HG03095 (cell line): ENCODE data around the gene SERINC5.
A peak's percentile ranks its signal among the peaks of the same experiment; 100 is the strongest.
"Not testable (repeated sequence)": the region's sequence is repeated elsewhere in the genome, so short reads cannot be mapped to it uniquely, and the experiment has no call there.

Source experiments
- ATAC-seq: cut with Tn5 transposase; IDR thresholded peaks from one replicate; pipeline ENCODE4 v1.9.1; 2021; ENCODE audit warnings: moderate library complexity; ENCODE audit not compliant: unreplicated experiment

The SERINC5 gene

DNA sequence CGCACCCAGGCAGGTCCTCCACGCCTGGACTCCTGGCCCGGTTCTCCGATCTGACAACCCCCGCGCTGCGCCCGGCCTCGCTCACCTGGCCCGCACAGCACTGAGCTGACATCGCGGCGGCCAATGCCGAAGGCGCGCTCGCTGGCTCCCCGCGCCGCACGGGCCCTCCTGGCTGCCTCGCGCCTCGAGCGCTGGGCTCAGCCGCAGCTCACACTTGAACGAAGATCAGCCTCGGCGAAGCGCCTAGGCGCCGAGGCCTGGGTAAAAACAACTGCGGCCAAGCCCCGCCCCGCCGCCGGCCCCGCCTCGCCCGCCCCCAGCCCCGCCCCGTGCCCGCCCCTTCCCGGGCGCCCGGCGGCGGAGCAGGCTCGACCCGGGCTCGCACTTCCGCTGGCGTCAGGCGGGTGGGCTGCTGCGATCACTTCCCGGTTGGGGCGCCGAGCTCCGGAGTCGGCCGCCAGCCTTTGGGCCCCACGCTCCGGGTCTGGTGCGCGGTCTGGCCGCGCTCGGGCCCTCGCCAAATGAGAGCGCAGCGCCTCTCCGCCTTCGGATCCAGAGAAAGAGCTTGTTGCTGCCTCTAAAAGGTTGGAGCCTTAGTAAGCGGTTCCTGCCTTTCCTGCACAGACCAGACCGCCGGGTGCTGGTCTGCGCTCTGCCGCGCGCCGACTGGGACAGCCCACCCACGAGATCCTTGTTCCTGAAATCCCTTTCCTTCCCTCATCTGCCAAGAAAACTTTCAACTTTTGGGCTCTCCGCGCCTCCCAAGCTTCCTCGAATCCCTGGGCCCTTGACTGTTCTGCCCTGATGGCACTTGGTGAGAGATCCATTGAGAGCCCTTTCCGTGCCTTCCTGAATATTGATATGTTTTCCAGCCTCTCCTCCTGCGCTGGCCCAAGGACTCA, at the start of gene SERINC5:
Gene SERINC5, minus strand, starts transcription at position 238 of the 902 bp plus-strand sequence. Its CDS starts 126 bp downstream, at position 112.
- ATAC-seq = peak; percentile 78

DNA sequence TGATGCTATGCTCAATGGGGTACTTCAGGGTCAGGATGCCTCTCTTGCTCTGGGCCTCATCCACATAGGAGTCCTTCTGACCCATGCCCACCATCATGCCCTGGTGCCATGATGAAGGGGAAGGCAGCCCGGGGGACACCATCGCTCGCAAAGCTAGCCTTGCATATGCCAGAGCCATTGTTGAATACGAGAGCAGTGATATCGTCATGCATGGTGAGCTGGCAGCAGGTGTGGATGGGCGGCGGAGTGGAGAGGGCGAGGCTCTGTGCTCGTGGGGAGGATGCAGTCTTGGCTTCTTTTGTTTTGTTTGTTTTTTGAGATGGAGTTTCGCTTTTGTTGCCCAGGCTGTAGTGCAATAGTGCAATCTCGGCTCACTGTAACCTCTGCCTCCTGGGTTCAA, 46.8 kb upstream of the SERINC5 start:
- no peak for ATAC-seq

DNA sequence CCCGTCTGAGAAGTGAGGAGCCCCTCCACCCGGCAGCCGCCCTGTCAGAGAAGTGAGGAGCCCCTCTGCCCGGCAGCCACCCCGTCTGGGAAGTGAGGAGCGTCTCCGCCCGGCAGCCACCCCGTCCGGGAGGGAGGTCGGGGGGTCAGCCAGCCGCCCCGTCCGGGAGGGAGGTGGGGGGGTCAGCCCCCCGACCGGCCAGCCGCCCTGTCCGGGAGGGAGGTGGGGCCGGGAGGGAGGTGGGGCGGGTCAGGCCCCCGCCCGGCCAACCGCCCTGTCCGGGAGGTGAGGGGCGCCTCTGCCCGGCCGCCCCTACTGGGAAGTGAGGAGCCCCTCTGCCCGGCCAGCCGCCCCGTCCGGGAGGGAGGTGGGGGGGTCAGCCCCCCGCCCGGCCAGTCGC, 45.5 kb upstream of the SERINC5 start:
- not testable (repeated sequence) for ATAC-seq

DNA sequence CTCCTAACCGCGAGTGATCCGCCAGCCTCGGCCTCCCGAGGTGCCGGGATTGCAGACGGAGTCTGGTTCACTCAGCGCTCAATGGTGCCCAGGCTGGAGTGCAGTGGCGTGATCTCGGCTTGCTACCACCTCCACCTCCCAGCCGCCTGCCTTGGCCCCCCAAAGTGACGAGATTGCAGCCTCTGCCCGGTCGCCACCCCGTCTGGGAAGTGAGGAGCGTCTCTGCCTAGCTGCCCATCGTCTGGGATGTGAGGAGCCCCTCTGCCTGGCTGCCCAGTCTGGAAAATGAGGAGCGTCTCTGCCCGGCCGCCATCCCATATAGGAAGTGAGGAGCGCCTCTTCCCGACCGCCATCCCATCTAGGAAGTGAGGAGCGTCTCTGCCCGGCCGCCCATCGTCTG, 44.9 kb upstream of the SERINC5 start:
- not testable (repeated sequence) for ATAC-seq

DNA sequence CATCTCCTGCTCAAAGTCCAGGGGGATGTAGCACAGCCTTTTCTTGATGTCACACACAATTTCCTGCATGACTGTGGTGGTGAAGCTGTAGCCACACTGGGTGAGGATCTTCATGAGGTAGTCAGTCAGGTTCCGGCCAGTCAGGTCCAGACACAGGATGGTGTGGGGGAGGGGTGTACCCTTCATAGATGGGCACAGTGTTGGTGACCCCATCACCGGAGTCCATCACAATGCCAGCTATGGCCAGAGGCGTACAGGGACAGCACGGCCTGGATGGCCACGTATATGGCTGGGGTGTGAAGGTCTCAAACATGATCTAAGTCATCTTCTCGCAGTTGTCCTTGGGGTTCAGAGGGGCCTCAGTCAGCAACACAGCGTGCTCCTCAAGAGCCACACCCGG, 44.3 kb upstream of the SERINC5 start:
- no peak for ATAC-seq

DNA sequence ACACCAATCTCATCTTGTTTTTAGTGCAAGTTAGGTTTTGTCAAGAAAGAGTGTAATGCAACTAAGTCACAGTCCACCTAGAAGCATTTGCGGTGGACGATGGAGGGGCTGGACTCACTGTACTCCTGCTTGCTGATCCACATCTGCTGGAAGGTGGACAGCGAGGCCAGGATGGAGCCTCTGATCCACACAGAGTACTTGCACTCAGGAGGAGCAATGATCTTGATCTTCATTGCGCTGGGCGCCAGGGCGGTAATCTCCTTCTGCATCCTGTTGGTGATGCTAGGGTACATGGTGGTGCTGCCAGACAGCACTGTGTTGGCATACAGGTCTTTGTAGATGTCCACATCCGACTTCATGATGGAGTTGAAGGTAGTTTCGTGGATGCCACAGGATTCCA, 43.8 kb upstream of the SERINC5 start:
- ATAC-seq = no peak

DNA sequence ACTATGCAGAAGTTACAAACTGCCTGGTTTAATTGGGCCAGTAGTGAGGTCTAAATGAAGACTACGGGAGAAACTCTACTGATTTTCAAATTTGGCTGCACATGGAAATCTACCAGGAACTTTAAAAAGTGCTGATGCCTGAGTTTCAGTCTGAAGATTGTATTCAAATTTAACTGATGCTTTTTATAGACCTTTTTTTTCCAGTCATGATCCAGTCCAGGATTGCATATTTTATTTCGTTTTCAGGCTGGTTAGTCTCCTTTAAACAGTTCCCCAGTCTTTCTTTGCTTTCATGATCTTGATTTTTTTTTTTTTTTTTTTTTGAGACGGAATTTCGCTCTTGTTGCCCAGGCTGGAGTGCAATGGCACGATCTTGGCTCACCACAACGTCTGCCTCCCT, 40.3 kb upstream of the SERINC5 start:
- ATAC-seq = no peak

DNA sequence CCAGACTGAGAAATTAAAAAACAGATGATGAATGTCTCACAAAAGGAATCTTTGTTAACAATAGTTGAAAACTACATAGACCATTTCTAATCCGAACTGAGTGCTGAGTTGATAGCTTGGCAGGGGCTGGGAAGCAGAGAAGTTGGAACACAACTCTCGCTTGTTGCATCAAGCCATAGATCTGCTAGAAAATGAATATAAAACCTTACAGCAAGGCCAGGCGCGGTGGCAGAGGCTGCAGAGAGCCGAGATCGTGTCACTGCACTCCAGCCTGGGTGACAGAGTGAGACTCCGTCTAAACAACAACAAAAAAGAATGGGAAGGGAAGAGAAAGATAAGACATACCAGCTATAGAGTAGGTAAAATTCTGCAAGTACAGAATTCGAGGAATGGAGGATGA, 35.9 kb upstream of the SERINC5 start:
- no peak for ATAC-seq

DNA sequence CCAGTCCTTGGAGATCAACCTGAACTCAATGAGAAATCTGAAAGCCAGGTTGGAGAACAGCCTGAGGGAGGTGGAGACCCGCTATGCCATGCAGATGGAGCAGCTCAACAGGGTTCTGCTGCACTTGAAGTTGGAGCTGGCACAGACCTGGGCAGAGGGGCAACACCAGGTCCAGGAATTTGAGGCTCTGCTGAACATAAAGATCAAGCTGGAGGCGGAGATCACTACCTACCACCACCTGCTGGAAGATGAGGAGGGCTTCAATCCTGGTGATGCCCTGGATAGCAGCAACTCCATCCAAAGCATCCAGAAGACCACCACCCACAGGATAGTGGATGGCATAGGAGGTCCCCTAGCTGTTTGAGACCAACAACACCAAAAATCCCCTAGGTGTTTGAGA, 33.5 kb upstream of the SERINC5 start:
- ATAC-seq = no peak

DNA sequence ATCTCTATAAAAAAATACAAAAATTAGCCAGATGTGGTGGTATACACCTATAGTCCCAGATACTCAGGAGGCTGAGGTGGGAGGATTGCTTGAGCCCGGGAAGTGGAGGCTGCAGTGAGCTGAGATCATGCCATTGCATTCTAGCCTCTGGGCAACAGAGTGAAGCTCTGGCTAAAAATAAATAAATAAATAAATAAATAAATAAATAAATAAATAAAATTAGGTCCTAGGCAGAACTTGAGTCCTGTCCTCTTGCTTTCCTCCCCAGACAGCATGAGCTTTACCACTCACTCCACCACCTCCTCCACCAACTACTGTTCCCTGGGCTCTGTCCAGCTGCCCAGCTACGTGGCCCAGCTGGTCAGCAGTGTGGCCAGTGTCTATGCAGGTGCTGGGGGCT, 32.3 kb upstream of the SERINC5 start:
- no peak for ATAC-seq

DNA sequence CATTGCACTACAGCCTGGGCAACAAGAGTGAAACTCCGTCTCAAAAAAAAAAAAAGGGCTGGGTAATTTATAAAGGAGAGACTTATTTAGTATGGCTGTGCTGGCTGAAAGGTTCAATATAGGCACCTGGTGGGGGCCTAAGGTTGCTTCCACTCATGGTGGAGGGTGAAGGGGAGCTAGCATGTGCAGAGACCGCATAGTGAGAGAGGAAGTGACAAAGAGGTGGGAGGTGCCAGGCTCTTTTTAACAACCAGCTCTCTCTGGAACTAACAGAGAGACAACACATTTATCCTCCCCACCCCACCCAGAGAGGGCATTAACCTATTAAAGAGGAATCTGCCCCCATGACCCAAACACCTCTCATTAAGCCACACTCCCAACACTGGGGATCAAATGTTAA, 28.9 kb upstream of the SERINC5 start:
- no peak for ATAC-seq

DNA sequence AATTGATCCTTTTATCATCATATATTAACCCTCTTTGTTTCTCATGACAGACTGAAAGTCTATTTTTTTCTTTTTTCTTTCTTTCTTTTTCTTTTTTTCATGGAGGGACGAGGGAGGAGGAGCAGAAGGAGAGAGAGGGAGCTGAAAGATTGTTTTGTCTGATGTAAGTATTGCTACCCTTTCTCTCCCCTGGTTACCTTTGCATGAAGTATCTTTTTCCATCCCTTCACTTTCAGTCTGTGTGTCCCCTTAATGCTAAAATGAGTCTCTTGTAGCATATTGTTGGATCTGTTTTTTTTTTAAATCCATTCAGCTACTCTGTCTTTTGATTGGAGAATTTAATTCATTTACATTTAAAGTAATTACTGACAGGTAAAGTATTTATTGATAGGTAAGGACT, 27.5 kb upstream of the SERINC5 start:
- ATAC-seq = no peak

DNA sequence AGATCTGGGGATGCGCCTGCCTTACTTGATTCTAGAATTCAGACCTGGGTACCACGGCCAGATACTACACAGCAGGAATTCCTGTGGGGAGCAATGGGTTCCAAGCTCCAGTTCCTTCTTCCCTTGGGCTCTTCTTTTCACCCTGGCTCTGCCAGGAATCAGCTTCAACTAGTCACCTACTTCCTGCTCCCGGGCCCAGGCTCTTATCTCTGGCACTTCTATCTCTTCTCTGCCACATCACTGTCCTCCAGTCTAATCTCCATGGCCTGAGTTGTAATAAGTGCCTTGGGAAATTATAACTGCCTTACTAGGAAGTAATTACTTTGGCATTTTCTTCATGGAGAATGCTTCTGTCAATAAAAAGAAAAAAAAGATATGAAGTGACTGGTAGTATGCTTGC, 26.2 kb upstream of the SERINC5 start:
- no peak for ATAC-seq

DNA sequence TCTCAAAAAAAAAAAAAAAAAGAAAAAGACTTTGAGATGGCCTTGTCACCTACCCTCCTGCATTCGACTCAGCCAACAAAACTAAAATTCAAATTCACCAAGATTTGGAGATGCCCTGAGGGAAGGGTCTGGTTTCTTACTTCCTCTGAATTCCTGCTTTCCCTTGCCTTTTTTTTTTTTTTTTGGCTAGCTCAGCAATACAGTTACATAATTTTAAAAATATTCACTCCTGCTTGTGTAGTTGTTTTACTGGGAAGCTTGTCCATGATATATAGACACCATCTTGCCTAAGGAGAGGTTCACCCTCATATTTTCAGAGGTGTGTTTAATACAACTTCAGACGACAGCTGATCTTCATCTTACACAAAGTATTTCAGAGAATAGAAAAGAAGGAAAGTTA, 21.3 kb upstream of the SERINC5 start:
- ATAC-seq = no peak

DNA sequence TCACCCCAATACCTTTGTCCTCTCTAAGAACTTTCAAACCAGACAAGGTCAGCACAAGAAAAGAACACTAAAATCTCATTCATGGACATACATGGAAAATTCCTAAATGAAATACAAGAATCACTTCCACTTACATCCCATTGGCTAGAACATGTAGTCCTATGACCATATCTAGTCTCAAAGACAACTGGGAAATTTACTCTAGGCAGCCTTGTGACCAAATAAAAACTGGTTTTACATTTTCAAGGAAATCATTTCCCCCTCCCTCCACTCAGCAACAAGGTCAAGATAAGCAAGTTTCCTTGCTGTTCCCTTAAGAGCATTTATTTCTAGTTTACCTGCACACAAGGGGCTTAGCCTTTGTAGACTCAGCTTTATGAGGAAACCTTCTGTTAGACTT, 20.3 kb upstream of the SERINC5 start:
- ATAC-seq = no peak

DNA sequence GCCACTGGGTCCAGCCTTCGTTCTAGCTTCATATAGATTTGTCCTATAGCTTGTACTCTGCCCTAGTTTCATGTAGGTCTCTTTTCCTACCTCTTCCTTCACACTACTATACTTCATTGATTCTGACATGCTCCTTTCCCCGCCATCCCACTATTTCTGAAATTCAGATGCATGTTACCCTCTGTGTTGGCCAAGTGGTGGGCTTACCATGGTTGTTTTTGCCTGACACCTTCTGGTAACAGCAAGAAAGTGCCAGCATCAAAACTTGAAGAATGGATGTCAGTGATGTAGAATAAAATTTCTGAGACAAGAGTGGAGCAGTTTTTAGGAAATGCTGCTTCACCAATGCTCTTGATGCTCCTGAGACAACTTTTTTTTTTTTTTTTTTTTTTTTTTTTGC, 19.5 kb upstream of the SERINC5 start:
- no peak for ATAC-seq

DNA sequence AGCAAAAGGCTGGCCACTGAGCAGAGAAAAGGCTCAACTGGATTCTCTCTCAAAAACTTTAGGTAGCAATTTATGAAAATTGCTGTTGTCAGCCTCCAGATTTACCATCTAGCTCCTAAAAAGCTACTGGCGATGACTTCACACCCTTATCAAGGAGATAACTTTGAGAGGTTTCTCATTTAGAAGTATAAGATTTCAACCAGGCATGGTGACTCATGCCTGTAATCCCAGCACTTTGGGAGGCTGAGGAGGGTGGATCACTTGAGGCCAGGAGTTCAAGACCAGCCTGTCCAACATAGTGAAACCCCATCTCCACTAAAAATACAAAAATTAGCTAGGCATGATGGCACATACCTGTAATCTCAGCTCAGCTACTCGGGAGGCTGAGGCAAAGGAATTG, 14.7 kb upstream of the SERINC5 start:
- ATAC-seq = not testable (repeated sequence)

DNA sequence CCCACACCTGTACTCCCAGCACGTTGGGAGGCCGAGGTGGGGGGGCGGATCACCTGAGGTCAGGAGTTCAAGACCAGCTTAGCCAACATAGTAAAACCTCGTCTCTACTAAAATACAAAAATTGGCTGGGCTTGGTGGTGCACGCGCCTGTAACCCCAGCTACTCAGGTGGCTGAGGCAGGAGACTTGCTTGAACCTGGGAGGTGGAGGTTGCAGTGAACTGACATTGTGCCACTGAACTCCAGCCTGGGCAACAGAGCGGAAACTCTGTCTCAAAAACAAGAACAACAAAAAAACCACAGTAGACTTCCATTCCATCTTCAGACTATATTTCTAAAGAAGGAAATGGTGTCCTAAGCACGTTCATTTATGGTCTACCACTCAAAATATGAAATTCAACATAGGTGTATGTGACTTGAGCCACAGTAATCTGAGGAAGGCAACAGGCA, 14.2 kb upstream of the SERINC5 start:
- ATAC-seq = no peak

DNA sequence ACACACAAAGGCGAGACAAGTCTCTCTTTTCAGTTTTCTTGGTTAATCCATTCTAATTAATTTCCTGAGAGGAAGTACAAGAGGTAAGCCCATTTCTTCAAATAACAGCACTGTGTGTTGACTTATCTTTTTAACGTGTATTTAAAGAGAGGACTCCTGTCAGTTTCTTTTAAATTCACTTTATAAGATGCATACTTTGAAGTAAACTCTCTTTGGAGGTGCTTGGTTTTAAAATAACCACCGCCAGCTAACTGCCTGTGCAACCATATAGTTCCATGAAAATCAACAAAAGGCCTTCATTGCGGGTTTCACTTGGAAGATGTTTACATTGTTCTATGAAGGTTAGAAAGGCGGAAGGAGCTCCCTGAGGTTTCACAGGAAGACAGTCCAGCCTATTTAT, 13.1 kb upstream of the SERINC5 start:
- no peak for ATAC-seq

DNA sequence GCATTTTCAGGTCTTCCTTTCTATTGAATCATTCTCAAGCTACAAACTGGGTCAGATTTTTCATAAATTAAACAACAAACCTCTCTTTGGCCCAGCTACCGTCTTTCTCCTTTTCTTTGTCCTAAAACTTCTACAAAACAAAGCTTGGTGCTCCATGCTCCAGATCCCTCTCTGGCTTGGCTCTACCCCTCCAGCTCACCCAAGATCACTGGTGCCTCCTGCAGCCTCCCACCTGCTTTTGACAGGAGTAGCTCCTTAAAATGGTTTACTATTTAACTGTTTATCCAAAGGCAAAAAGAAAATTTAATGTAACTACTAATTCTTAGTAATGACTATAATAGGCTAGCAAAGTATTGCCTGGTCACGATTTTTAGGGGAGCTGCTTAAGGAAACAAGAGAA, 10.7 kb upstream of the SERINC5 start:
- ATAC-seq = no peak

DNA sequence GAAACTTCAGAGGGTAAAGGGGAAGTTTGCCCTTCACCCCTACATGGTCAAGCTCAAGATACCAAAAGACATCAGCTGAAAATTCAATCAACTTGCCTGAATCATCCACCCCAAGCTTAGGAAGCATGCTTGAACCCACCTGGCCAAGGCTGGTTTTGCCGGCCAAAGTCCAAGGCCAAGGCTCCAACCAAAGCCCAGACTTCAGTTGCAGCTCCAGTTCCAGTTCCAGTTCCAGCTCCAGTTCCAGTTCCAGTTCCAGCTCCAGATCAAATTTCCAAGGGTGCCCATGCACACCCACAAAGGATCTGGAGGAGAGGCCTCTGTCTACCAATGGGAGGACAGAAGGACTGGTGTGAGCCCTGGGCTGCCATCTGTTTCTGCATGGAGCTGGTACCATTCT, 4.6 kb upstream of the SERINC5 start:
- ATAC-seq = no peak

DNA sequence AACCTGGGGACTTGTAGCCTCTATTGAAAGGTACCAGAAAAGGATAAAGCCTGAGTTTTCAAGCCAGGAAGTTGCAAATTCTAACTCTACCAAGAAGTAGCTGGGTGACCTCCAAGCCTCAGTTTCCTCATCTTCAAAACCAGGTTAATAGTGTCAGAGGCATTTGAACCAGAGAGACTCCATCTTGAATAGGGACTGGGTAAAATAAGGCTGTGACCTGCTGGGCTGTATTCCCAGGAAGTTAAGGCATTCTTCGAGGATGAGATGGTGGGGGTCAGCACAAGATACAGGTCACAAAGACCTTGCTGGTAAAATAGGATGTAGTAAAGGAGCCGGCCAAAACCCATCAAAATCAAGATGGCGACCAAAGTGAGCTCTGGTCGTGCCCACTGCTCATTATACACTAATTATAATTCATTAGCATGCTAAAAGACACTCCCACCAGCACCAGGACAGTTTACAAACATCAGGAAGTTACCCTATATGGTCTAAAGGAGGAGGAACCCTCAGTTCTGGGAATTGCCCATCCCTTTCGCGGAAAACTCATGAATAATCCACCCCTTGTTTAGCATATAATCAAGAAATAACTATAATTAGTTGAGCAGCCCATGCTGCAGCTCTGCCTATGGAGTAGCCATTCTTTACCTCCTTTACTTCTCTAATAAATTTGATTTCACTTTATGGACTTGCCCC, 3.8 kb upstream of the SERINC5 start:
- ATAC-seq = no peak
